Fibroblast of skin of abdomen (primary cell): Measurements from ENCODE around the gene PSKH1.
"Not testable (repeated sequence)": the region's sequence is repeated elsewhere in the genome, so short reads cannot be mapped to it uniquely, and the experiment has no call there.

Experiments
- DNase-seq: peaks from one replicate; pipeline ENCODE4 v3.0.0-alpha.2; 2013

Gene PSKH1

GRCh38 chr16:67927131-67927941, 34.3 kb downstream of the PSKH1 start:
- DNase-seq, result no peak

- DNase-seq, result no peak
Measured at GRCh38 chr16:67928147-67928546, 35.1 kb downstream of the PSKH1 start.

- DNase-seq, result peak; percentile 41
Measured at GRCh38 chr16:67928561-67929364, 35.7 kb downstream of the PSKH1 start.

- DNase-seq, result no peak
Measured at GRCh38 chr16:67930191-67930590, 37.1 kb downstream of the PSKH1 start.

- no peak for DNase-seq
Measured at GRCh38 chr16:67930678-67931211, 37.7 kb downstream of the PSKH1 start.

GRCh38 chr16:67931712-67932461, 38.8 kb downstream of the PSKH1 start, which contains the start of gene CTRL:
Gene CTRL, minus strand, starts transcription at chr16:67931862. Its CDS starts 10 bp downstream, at chr16:67931852.
- DNase-seq, result no peak

- DNase-seq, result no peak
Measured at GRCh38 chr16:67932462-67932840, 39.4 kb downstream of the PSKH1 start.

- DNase-seq, result no peak
Measured at GRCh38 chr16:67933805-67934204, 40.8 kb downstream of the PSKH1 start.

- DNase-seq, result no peak
Measured at GRCh38 chr16:67934306-67935100, 41.4 kb downstream of the PSKH1 start.

- no peak for DNase-seq
Measured at GRCh38 chr16:67935101-67935401, 42.0 kb downstream of the PSKH1 start.

GRCh38 chr16:67935402-67936123, 42.5 kb downstream of the PSKH1 start:
- DNase-seq, result peak; percentile 89

- peak; percentile 59 for DNase-seq
Measured at GRCh38 chr16:67936124-67936879, 43.2 kb downstream of the PSKH1 start, which contains the start of gene PSMB10. Gene PSMB10, minus strand, starts transcription at chr16:67936850. Its CDS starts 101 bp downstream, at chr16:67936749.

GRCh38 chr16:67936880-67937605, 44.0 kb downstream of the PSKH1 start:
- DNase-seq, result no peak

- DNase-seq, result not testable (repeated sequence)
Measured at GRCh38 chr16:67937713-67938112, 44.7 kb downstream of the PSKH1 start.

- no peak for DNase-seq
Measured at GRCh38 chr16:67939507-67940445, 46.7 kb downstream of the PSKH1 start.

GRCh38 chr16:67940446-67941089, 47.5 kb downstream of the PSKH1 start:
- no peak for DNase-seq

GRCh38 chr16:67941469-67942199, 48.6 kb downstream of the PSKH1 start:
- DNase-seq, result no peak
